OCI-LY7 (cell line): ENCODE results near the gene EFNA2. TPM values are rescaled to one million over a fixed set of nuclear protein-coding genes. Genes with fewer than 3 reads are reported as not detected.
"Not testable (repeated sequence)": the region's sequence is repeated elsewhere in the genome, so short reads cannot be mapped to it uniquely, and the experiment has no call there.

Experiments
- BruUV-seq: library from RNA; stranded (reverse); fragments of 400-500 nt; replicated peaks from 2 replicates; lab custom pipeline; 2021; lab: Mats Ljungman, UMichigan
- CTCF ChIA-PET: fragments of 300-600 bp; sonication (Branson Sonifier 250); formaldehyde crosslinking; loops from one replicate; lab custom pipeline; 2022; ENCODE audit warnings: antibody characterized with exemption; ENCODE audit not compliant: unreplicated experiment; lab: Charles Lee
- POLR2A ChIA-PET: fragments of 300-600 bp; sonication (Branson Sonifier 250); formaldehyde crosslinking; loops from one replicate; lab custom pipeline; 2022; ENCODE audit warnings: antibody characterized with exemption; lab: Charles Lee
- DNase-seq: peaks from one replicate; pipeline ENCODE4 v3.0.0-alpha.2; 2015; ENCODE audit warnings: low spot score
- H2AFZ ChIP-seq: fragments of 200-600 bp; sonication (generic), shearing (Covaris generic); 2 replicates; pipeline ENCODE4 v1.6.1; 2014; ENCODE audit warnings: mild to moderate bottlenecking, antibody characterized with exemption, low read length, moderate library complexity
- H3K27ac ChIP-seq: fragments of 200-600 bp; sonication (generic); 2 replicates; pipeline ENCODE4 v1.5.1; 2014; ENCODE audit warnings: mixed run types, low read depth, mild to moderate bottlenecking, moderate library complexity, low read length, inconsistent platforms; ENCODE audit not compliant: poor library complexity, severe bottlenecking
- H3K36me3 ChIP-seq: fragments of 200-600 bp; sonication (generic); 2 replicates; pipeline ENCODE4 v1.6.1; 2014; ENCODE audit warnings: mild to moderate bottlenecking, antibody characterized with exemption, low read length, moderate library complexity, mixed read lengths; ENCODE audit not compliant: insufficient read depth
- H3K4me1 ChIP-seq: fragments of 200-600 bp; sonication (generic); 2 replicates; pipeline ENCODE4 v1.5.1; 2014; ENCODE audit warnings: mild to moderate bottlenecking, low read length; ENCODE audit not compliant: insufficient read depth, poor library complexity, severe bottlenecking
- H3K4me2 ChIP-seq: fragments of 200-600 bp; sonication (generic); 2 replicates; pipeline ENCODE4 v1.6.1; 2014; ENCODE audit warnings: mild to moderate bottlenecking, low read length
- H3K4me3 ChIP-seq: fragments of 200-600 bp; sonication (generic); 2 replicates; pipeline ENCODE4 v1.5.1; 2014; ENCODE audit warnings: mild to moderate bottlenecking, low read depth, low read length; ENCODE audit not compliant: poor library complexity, severe bottlenecking
- H3K79me2 ChIP-seq: fragments of 200-600 bp; sonication (generic); 2 replicates; pipeline ENCODE4 v1.6.1; 2016; ENCODE audit warnings: low read depth, mild to moderate bottlenecking, low read length, moderate library complexity, mixed read lengths; ENCODE audit not compliant: insufficient read depth
- H3K9me2 ChIP-seq: fragments of 200-600 bp; sonication (generic); 2 replicates; pipeline ENCODE4 v1.6.1; 2016; ENCODE audit warnings: mild to moderate bottlenecking, low read length, mixed read lengths; ENCODE audit not compliant: insufficient read depth
- H3K9me3 ChIP-seq: fragments of 200-600 bp; sonication (generic); 2 replicates; pipeline ENCODE4 v1.6.1; 2014; ENCODE audit warnings: mild to moderate bottlenecking, mixed run types, low read length, mixed read lengths
- H4K20me1 ChIP-seq: fragments of 200-600 bp; sonication (generic); 2 replicates; pipeline ENCODE4 v1.6.1; 2014; ENCODE audit warnings: mild to moderate bottlenecking, antibody characterized with exemption, low read length, moderate library complexity, mixed read lengths; ENCODE audit not compliant: insufficient read depth
- EZH2phosphoT487 ChIP-seq: fragments of 200-600 bp; sonication (generic); IDR thresholded peaks from 2 replicates; pipeline ENCODE4 v1.6.1; 2018; ENCODE audit warnings: low read depth, borderline replicate concordance, mild to moderate bottlenecking, mixed run types, antibody characterized with exemption, low read length, moderate library complexity, mixed read lengths
- intact Hi-C: fragments of 100-400 bp; cut with micrococcal nuclease; formaldehyde crosslinking; loops from one replicate; pipeline ENCODE4 v1.10.0; 2022; ENCODE audit not compliant: unreplicated experiment
- total RNA-seq, 2 experiments: library from RNA; depleted of rRNA in 1 of 2; stranded (reverse); fragments of >200 nt in 1 of 2; shearing (Covaris generic) in 1 of 2; gene quantifications; 2 replicates each; pipeline ENCODE4 v1.2.3, GENCODE V29; 2014 to 2022
- TF ChIP-seq, protein P1 (sequence below): fragments of 200-600 bp; sonication (generic); conservative IDR thresholded peaks from 2 replicates; pipeline ENCODE4 v1.5.1; 2014; ENCODE audit warnings: mild to moderate bottlenecking, antibody characterized with exemption, low read length, moderate library complexity, mixed read lengths

The EFNA2 gene
- total RNA-seq, 2 experiments from 2014 or later = not detected

- no peak for DNase-seq
- CTCF ChIA-PET = no interaction called here
- Histone ChIP-seq H3K27ac (no peak overlapping the region), H3K9me2 (no peaks in the 10 kb centered on the region), H3K4me2 (no peak overlapping the region), H3K79me2 (no peaks in the 10 kb centered on the region), H2AFZ (no peak overlapping the region), H3K9me3 (no peaks in the 10 kb centered on the region), H3K4me1 (no peaks in the 10 kb centered on the region), H3K36me3 (no peaks in the 10 kb centered on the region), H3K4me3 (no peak overlapping the region), H4K20me1 (no peaks in the 10 kb centered on the region)
- intact Hi-C loops = no loop called here
- no TSS peak for BruUV-seq
- POLR2A ChIA-PET = interaction anchor here (0.6 kb wide), 1 partner anchor 12 kb away, joined by 3 read pairs; no protein-coding TSS in a partner anchor
- TF ChIP-seq EZH2phosphoT487 = no peak
- TF ChIP-seq, protein P1, sequence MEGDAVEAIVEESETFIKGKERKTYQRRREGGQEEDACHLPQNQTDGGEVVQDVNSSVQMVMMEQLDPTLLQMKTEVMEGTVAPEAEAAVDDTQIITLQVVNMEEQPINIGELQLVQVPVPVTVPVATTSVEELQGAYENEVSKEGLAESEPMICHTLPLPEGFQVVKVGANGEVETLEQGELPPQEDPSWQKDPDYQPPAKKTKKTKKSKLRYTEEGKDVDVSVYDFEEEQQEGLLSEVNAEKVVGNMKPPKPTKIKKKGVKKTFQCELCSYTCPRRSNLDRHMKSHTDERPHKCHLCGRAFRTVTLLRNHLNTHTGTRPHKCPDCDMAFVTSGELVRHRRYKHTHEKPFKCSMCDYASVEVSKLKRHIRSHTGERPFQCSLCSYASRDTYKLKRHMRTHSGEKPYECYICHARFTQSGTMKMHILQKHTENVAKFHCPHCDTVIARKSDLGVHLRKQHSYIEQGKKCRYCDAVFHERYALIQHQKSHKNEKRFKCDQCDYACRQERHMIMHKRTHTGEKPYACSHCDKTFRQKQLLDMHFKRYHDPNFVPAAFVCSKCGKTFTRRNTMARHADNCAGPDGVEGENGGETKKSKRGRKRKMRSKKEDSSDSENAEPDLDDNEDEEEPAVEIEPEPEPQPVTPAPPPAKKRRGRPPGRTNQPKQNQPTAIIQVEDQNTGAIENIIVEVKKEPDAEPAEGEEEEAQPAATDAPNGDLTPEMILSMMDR = no peak
Observed at GRCh38 chr19:1302533-1303239, 17.0 kb downstream of the EFNA2 start.

DNA sequence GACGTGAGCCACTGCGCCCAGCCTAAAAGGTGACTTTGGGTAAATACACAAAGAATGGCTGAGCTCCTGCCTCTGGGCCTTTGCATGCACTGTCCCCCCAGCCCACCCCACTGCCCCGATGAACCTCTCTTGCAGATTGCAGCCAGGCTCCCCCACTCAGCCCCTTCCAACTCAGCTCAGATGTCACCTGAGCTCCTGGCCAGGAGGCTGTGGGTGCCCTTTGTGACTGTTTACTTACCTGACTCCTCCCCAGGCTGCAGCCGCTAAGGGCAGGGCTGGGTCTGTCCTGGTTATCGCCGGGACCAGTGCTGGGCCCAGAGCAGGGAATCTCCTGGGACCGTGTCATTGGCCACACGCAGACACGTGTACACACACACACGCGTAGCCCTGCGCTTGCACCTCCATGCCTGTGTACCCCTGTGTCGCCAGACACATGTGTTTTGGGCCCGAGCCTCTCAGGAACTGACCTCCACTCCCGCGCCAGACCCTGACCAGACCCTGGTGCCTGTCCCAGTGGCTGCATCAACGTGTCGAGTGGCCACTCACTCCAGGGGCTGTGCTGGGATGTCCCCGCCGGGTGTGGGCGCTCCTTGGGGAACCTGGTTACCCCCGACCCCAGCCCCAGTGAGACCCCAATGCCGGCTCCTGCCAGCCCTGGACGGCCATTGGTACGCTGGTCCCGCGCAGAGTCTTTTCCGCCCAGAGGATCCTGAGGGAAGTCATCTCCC, 18.7 kb downstream of the EFNA2 start:
- Histone ChIP-seq H3K36me3 (no peaks in the 10 kb centered on the region), H3K4me1 (no peaks in the 10 kb centered on the region), H2AFZ (no peak overlapping the region), H3K4me2 (no peak overlapping the region), H3K9me2 (no peaks in the 10 kb centered on the region), H4K20me1 (no peaks in the 10 kb centered on the region), H3K79me2 (no peaks in the 10 kb centered on the region), H3K27ac (no peak overlapping the region), H3K4me3 (no peak overlapping the region), H3K9me3 (no peaks in the 10 kb centered on the region)
- DNase-seq = no peak
- intact Hi-C loops = no loop called here
- no TSS peak for BruUV-seq
- ChIA-PET POLR2A (no interaction called here), CTCF (no interaction called here)
- no peak for TF ChIP-seq EZH2phosphoT487
- TF ChIP-seq, protein P1 = no peak

- BruUV-seq, H2AFZ ChIP-seq, H3K9me2 ChIP-seq, H4K20me1 ChIP-seq, H3K9me3 ChIP-seq, intact Hi-C loops, H3K27ac ChIP-seq, H3K4me2 ChIP-seq, H3K4me3 ChIP-seq, DNase-seq, H3K4me1 ChIP-seq, CTCF ChIA-PET, POLR2A ChIA-PET, H3K36me3 ChIP-seq, H3K79me2 ChIP-seq: not testable (repeated sequence)
Observed at GRCh38 chr19:1305354-1305753, 19.7 kb downstream of the EFNA2 start.
